Measurements from ENCODE around the gene PPP1R26.

DNA sequence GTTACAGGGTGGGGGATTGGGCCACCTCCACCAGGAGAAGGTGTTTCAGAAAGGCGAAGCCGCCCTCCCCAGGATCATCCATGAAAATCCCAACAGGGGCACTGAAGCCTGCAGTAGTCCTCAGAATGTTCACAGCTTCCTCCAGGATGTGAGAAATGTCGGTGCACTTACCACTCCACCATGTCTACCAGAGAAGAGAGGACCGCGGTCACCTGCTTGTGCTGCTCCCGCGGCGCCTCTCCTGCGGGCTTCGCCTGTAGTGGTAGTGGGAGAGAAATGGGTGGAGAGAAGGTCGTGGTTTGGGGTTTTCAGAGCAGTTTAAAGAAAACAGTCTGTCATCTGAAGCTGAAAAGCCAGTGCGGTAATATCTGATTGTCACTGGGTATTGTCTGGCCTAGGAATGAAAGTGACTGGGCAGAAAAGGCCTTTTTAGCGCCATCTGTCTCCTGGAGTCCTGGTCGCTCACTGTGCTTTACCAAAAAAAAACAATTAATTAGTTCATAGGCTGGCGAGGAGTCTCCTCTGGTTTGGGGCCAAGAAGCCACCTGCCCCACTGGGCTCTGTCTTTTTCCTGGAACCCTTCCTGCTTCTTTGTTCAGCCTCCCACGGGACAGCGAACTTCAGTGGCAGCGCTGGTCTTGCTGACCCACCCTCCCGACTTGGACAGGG lies 23.0 kb upstream of the PPP1R26 start:
- TF ChIP-seq, protein P1, sequence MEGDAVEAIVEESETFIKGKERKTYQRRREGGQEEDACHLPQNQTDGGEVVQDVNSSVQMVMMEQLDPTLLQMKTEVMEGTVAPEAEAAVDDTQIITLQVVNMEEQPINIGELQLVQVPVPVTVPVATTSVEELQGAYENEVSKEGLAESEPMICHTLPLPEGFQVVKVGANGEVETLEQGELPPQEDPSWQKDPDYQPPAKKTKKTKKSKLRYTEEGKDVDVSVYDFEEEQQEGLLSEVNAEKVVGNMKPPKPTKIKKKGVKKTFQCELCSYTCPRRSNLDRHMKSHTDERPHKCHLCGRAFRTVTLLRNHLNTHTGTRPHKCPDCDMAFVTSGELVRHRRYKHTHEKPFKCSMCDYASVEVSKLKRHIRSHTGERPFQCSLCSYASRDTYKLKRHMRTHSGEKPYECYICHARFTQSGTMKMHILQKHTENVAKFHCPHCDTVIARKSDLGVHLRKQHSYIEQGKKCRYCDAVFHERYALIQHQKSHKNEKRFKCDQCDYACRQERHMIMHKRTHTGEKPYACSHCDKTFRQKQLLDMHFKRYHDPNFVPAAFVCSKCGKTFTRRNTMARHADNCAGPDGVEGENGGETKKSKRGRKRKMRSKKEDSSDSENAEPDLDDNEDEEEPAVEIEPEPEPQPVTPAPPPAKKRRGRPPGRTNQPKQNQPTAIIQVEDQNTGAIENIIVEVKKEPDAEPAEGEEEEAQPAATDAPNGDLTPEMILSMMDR (IDR thresholded peaks at IDR 0.05), result no peak
- no peak for TF ChIP-seq POLR2A (IDR thresholded peaks at IDR 0.05; ENCODE audit: low read depth)
- no peak for TF ChIP-seq EP300 (IDR thresholded peaks at IDR 0.05)

All from esophagus muscularis mucosa (tissue), 4 donors.